Measurements from ENCODE around the gene LCP1.
A peak's percentile ranks its signal among the peaks of the same experiment; 100 is the strongest.
"Not testable (repeated sequence)": the region's sequence is repeated elsewhere in the genome, so short reads cannot be mapped to it uniquely, and the experiment has no call there.

Gene LCP1

DNA sequence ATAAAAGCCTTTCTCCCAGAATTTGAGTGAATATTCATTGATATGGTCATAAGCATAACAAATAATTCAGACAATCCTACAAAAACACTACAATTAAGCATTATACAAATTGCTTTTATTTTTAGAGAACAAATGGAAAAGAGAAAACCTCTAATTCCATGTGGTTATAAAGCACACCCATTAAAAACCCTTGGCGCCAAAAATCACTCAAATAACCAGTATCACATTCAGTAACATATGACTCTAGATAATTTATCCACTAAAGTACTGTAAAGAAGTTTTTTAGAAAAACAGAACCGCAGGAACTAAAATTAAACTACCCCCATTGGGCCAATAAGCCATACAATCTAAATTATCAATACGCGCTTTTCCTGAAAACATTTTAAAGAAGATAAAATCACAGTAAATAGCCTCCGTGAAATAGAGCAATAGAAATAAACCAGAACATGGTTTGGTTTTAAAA lies 569 bp downstream of the LCP1 start:
- DNase-seq = no peak

GRCh38 chr13:46179969-46180763 lies 1.8 kb downstream of the LCP1 start:
- DNase-seq = no peak

DNA sequence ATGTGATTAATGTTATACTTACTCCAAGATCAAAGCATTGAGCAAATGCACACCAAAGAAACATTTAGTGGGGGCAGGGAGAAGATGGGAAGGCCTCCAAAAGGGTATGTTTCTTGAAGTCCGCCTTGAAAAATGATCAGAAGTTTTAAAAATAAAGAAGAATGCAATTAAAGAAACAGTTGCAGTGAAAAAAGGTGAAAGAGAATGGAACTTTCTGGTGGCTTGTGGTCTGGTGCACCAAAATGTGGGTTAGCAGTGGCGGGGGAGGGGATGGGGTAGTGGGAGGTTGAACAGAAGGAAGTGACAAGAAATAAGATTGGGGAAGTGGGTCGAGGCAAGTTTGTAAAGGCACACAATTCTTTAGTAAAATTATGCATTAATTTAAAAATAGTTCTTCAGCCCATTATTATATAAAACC lies 2.5 kb downstream of the LCP1 start:
- no peak for DNase-seq

- DNase-seq = no peak
Measured at GRCh38 chr13:46178821-46179220, 3.2 kb downstream of the LCP1 start.

DNA sequence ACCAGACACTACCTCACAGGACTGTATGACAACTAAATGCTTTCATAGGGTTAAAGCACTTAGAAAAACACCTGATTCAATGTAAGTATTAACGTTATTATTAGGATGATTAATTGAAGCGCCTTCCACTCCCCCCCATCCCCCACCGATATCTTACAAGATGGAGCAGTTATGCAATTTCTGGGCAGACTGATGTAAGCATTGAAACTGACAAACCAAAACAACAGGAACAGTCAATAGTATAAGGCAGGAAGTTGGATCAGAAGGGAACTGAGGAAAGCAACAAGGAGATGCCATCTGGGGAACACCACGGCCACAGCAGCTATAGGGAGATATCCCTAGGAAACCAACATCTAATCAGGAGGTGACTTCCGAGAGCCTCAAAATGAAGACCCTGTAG lies 3.8 kb downstream of the LCP1 start:
- DNase-seq = no peak

- no peak for DNase-seq
Measured at GRCh38 chr13:46176756-46177155, 5.2 kb downstream of the LCP1 start.

GRCh38 chr13:46173656-46174055 lies 8.3 kb downstream of the LCP1 start:
- DNase-seq = no peak

DNA sequence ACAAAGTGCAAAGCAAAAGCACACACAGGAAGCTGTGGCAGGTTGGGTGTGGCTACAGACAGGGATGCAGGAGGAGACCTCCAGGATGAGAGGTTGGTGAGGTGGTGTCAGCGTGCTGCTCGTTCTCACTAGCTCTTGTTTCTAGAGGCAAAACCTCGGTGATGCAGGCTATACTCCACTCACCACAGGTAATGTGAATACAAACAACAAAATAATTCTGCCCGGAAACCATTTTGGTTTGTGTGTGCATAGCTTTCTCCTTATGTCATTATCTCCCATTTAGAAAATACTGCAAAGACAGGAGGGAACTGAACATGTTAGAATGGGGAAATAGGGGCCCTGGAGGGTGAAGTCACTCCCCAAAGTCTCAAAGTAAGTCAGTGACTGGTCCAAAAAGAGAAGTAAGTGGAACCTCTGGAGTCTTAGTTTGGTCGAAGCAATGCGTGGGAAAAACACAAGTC lies 9.4 kb downstream of the LCP1 start:
- DNase-seq = no peak

GRCh38 chr13:46171739-46172138 lies 10.2 kb downstream of the LCP1 start:
- DNase-seq = no peak

GRCh38 chr13:46171217-46171616 lies 10.8 kb downstream of the LCP1 start:
- DNase-seq = no peak

DNA sequence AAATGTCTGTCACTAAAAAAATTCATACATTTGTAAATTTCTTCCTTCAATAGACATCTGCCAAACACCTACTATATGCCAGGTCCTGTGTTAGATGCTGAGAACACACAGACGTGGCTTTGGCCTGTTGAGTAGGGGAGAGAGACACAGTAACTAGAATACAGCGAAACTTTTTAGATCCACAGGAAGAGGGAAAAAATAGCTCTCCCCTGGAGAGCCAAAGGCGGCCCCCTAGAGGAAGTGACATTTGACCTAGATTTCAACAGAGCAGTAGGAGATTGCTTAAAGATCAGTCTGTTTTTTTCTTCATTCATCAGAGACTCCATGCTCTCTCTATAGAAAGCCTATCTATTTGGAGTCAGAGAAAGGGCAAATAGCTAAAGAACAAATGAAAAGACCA lies 11.3 kb downstream of the LCP1 start:
- no peak for DNase-seq

DNA sequence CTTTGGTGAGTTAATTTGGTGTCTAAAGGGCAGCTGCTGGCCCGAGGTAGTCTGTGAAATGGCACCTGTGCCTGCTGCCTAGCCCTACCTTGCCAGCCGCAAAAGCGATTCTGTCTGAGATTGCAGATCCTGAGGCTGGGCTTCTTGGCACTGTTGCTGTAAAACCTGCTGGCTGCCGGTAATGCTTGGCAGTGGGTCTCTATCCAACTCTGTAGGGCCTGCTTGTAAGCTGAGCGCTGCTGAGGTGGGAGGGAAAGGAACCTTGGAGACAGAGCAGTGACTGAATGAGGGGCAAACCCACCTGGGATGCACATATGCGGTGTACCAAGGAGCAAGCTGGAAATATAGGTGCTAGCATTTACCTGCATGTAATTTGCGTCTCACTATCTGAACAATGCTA lies 11.7 kb downstream of the LCP1 start:
- no peak for DNase-seq

DNA sequence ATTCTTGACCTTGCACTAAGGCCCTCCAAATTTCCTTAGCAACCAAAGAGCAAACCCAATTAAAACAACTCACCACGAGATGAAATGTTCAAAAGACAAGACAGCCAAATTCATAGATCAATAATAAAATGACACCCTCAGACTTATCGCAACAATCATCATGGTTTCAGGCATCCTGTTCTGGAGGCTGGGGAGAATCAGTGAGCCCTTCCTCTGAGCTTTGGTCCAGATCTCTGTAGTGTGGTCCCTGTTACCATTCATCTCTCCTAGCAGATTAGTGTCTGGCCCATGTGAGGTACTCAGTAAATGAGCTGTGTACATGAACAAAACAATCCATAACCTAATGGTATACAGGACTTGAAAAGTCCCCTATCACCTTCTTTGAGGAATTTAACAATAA lies 12.2 kb downstream of the LCP1 start:
- no peak for DNase-seq

DNA sequence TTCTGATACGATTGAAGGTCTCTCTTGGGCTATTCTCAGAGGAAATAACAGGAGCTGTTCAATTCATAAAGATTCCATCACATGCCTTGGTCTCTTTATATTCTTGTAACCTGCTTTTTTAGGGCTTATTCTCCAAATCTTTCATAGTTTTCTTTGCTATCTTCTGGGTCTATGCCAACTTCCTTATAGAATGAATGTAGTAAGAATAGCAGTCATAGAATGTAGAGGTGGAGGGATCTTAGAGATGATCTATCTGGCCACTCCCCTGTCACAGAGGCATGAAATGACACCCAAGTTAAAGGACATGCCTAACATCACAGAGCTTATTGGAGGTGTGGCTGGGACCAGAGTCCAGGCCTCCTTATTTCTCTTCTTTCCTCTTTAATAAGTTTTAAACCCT lies 13.2 kb downstream of the LCP1 start:
- DNase-seq = no peak

DNA sequence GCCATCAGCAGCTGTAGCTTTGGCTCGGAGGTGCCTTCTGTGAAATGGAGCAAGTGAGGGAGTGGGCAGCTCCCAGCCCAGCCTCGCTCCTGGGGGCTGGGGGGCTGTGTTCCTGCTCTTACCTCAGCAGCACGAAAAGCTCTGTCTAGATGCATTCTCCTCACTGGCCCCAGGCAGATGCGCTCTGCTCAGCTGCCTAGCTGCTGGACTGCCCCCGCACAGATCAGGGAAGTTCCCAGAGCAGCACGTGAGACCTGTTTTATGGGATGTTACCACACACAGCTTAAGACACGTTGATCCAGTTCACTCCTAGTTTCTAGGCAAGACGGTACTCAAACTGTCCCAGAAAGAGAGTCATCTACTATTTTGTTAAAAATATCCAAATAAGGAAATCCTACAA lies 13.6 kb downstream of the LCP1 start:
- no peak for DNase-seq

GRCh38 chr13:46166947-46167610 lies 14.9 kb downstream of the LCP1 start:
- no peak for DNase-seq

DNA sequence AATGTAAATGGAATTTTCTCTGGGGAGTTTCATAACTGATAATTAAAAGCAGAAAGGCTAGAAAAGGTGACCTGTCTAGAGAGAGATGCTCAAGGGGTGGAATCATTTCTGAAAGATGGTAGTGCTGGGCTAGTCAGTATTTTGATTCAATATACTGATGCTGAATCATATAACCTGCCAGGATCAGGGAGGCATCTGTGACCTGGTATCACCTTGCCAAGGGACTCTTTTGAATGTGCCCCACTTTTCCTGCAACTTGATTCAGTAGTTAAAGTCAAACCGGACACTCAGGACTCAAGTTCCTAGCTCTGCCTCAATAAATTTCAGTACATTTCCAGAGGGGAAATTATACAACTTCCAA lies 15.8 kb downstream of the LCP1 start:
- no peak for DNase-seq

DNA sequence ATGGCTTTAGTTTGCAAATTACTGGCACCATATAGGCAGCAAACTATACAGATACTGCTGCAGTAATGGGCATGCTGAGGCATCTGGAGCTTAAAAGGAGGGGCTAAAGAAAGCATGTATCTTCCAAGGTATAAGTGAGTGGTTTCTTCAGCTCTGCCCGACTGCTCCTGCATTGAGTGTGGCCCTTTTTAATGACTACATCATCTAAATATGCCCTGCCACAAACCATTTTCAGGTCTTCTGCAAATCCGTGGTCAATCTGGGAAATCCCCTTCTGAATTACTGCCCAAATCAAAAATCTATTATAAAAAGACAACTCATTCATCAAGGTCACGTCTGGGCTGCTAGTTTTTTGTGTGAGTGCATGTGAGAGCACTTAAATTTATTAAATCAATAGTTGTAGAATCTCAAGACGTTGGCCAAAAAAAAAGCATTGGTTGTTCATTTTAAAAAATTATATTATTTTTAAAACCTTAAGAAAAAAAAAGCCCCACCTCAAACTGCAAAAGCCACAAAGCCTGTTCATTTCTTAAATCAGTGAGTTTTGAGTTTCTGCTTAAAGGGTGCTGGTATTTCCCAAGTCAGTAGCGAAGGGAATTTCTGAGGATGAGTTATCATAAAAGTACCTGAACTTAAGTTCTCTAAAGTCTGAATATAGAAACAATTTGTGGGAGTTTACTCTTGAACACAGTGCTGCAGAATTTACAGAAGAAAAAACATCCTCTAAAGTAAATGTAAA lies 16.3 kb downstream of the LCP1 start:
- no peak for DNase-seq

- DNase-seq = no peak
Measured at GRCh38 chr13:46164661-46165060, 17.3 kb downstream of the LCP1 start.

- not testable (repeated sequence) for DNase-seq
Measured at GRCh38 chr13:46162741-46163140, 19.2 kb downstream of the LCP1 start.

GRCh38 chr13:46160471-46161066 lies 21.4 kb downstream of the LCP1 start:
- DNase-seq = peak; percentile 84

GRCh38 chr13:46160065-46160464 lies 21.9 kb downstream of the LCP1 start:
- no peak for DNase-seq

DNA sequence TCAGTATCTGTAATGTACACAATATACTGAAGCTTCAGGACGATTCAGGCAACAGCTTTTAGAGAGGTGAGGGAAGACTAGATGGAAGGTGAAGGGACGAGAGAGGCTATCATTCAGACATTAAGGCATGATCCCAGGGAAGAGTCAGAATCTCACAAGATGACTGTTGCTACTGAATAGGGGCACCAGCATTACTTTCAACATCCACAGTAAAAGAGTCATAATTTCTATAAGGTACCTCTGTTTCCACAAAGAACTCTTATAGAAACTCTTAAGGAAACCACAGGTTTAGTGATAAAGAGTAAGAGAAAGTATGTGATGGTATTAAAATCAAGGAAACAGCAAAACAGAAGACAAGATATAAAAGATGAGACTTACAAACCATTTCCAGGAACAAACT lies 23.0 kb downstream of the LCP1 start:
- no peak for DNase-seq
